Transverse colon (tissue), 4 donors: Measurements from ENCODE around the gene ROPN1L. TPM values are rescaled to one million over a fixed set of nuclear protein-coding genes. Genes with fewer than 3 reads are reported as not detected.
"Not testable (repeated sequence)": the region's sequence is repeated elsewhere in the genome, so short reads cannot be mapped to it uniquely, and the experiment has no call there.

Experiments
- DNase-seq: peaks from one replicate; pipeline ENCODE4 v3.0.0-alpha.2; 2019
- H3K27ac ChIP-seq, 4 donors: fragments of 200-600 bp; sonication (generic); 2 replicates each; pipeline ENCODE4 v1.5.1; 2016 to 2018; ENCODE audit warnings: inconsistent platforms in 4 of 4
- H3K27me3 ChIP-seq: fragments of 200-600 bp; sonication (generic); 2 replicates; pipeline ENCODE4 v1.5.1; 2017; ENCODE audit warnings: inconsistent platforms
- H3K36me3 ChIP-seq, 4 donors: fragments of 200-600 bp; sonication (generic); 2 replicates each; pipeline ENCODE4 v1.5.1; 2017 to 2019; ENCODE audit warnings: inconsistent platforms in 4 of 4
- H3K4me1 ChIP-seq, 4 donors: fragments of 200-600 bp; sonication (generic); 2 replicates each; pipeline ENCODE4 v1.5.1; 2017 to 2020; ENCODE audit warnings: inconsistent platforms in 4 of 4
- H3K4me3 ChIP-seq, 4 donors: fragments of 200-600 bp; sonication (generic); 1 replicate in 1 of 4; 2 replicates in 3 of 4; pipeline versions ENCODE4 v1.5.1 to v1.6.1; 2017 to 2019; ENCODE audit warnings: inconsistent platforms in 4 of 4
- H3K9me3 ChIP-seq, 2 donors: fragments of 200-600 bp; sonication (generic); 2 replicates each; pipeline ENCODE4 v1.5.1; 2017 to 2019; ENCODE audit warnings: inconsistent platforms in 2 of 2
- CTCF ChIP-seq, 5 experiments: fragments of 200-600 bp in 3 of 5; fragments of 450-650 bp in 2 of 5; sonication (generic) in 3 of 5; IDR thresholded peaks; 1 replicate in 2 of 5; 2 replicates in 3 of 5; pipeline ENCODE4 v1.5.1; 2016 to 2017; ENCODE audit warnings: antibody characterized with exemption in 5 of 5, inconsistent platforms in 3 of 5, mild to moderate bottlenecking in 2 of 5, moderate library complexity in 1 of 5
- EP300 ChIP-seq: sonication (generic); formaldehyde crosslinking; IDR thresholded peaks from one replicate; pipeline ENCODE4 v1.6.1; 2017; ENCODE audit warnings: antibody characterized with exemption, low read depth
- POLR2A ChIP-seq: fragments of 450-650 bp; IDR thresholded peaks from one replicate; pipeline ENCODE4 v1.6.1; 2016; ENCODE audit warnings: antibody characterized with exemption, mild to moderate bottlenecking, moderate library complexity
- POLR2AphosphoS5 ChIP-seq, 3 donors: sonication (generic); formaldehyde crosslinking; IDR thresholded peaks; one replicate each; pipeline ENCODE4 v1.6.1; 2016; ENCODE audit warnings: antibody characterized with exemption in 3 of 3
- WGBS, 2 donors: methylation state at CpG; one replicate each; pipeline ENCODE4 v1.1.5; 2018; ENCODE audit warnings: low coverage in 1 of 2; 5-methylcytosine and 5-hydroxymethylcytosine counted together
- in situ Hi-C, 4 donors: fragments of 200-750 bp; cut with MboI; loops; one replicate each; pipeline versions ENCODE4 v1.15.0 to v1.15.1; 2017; ENCODE audit warnings: low sequenced_read_pairs in 3 of 4, low pct_ligation_motif_present in 1 of 4, low pct_unique_long_range_greater_than_20kb in 1 of 4
- intact Hi-C: fragments of 100-400 bp; cut with DNase I; formaldehyde crosslinking; loops from one replicate; pipeline ENCODE4 v1.15.1; 2023; ENCODE audit warnings: low total_unique reads
- total RNA-seq, 4 donors: library from RNA; depleted of rRNA; stranded (reverse); fragments of >200 nt; gene quantifications; one replicate each; pipeline ENCODE4 v1.1.0, GENCODE V29; 2016

The ROPN1L gene
- total RNA-seq, 4 donors from 2014 or later = 0.32 to 2.6 TPM; not detected in 2

GRCh38 chr5:10507575-10508096 lies 66.0 kb downstream of the ROPN1L start:
- no peak overlapping the region for H3K27ac ChIP-seq
- no peaks in the 10 kb centered on the region for H3K27me3 ChIP-seq
- H3K4me1 ChIP-seq = no peaks in the 10 kb centered on the region
- WGBS, 2 donors = 38 to 55% methylated on average over 2 to 3 of the region's 3 CpGs
- no peaks in the 10 kb centered on the region for H3K36me3 ChIP-seq
- no peaks in the 10 kb centered on the region for H3K9me3 ChIP-seq
- in situ Hi-C loops = no loop called here
- intact Hi-C loops = no loop called here
- no peak for TF ChIP-seq POLR2AphosphoS5 (IDR thresholded peaks at IDR 0.05)
- no peak for TF ChIP-seq EP300
- no peak for TF ChIP-seq CTCF (IDR thresholded peaks at IDR 0.05)
- no peak for TF ChIP-seq POLR2A
- no peak overlapping the region for H3K4me3 ChIP-seq
- DNase-seq = no peak

GRCh38 chr5:10509575-10509974 lies 67.9 kb downstream of the ROPN1L start:
- WGBS, 2 donors = 53 to 74% methylated on average over 5 to 9 of the region's 9 CpGs
- H3K9me3 ChIP-seq = no peaks in the 10 kb centered on the region
- intact Hi-C loops = no loop called here
- no peak overlapping the region for H3K27ac ChIP-seq
- H3K27me3 ChIP-seq = no peaks in the 10 kb centered on the region
- in situ Hi-C loops = no loop called here
- no peak for TF ChIP-seq POLR2A
- no peak for TF ChIP-seq POLR2AphosphoS5 (IDR thresholded peaks at IDR 0.05)
- TF ChIP-seq CTCF (IDR thresholded peaks at IDR 0.05) = no peak
- no peak for TF ChIP-seq EP300
- no peak for DNase-seq
- H3K36me3 ChIP-seq = no peaks in the 10 kb centered on the region
- H3K4me1 ChIP-seq = no peaks in the 10 kb centered on the region
- no peak overlapping the region for H3K4me3 ChIP-seq

GRCh38 chr5:10511741-10512640 lies 70.3 kb downstream of the ROPN1L start:
- TF ChIP-seq POLR2AphosphoS5 (IDR thresholded peaks at IDR 0.05) (no peak), EP300 (no peak), CTCF (IDR thresholded peaks at IDR 0.05) (no peak)
- Histone ChIP-seq H3K36me3 (no peaks in the 10 kb centered on the region), H3K27ac (no peak overlapping the region), H3K27me3 (no peaks in the 10 kb centered on the region), H3K4me1 (no peaks in the 10 kb centered on the region), H3K9me3 (peaks cover 0 to 3% of the 10 kb centered on the region in 2 donors), H3K4me3 (no peak overlapping the region)
- in situ Hi-C loops (no loop called here), intact Hi-C loops (no loop called here)
- no peak for DNase-seq
- WGBS, 2 donors = 61 to 75% methylated on average over 2 to 10 of the region's 10 CpGs

GRCh38 chr5:10513501-10514442 lies 72.1 kb downstream of the ROPN1L start:
- TF ChIP-seq POLR2A (no peak), EP300 (no peak), POLR2AphosphoS5 (IDR thresholded peaks at IDR 0.05) (no peak)
- DNase-seq = no peak
- 57 to 61% methylated on average over 6 to 10 of the region's 10 CpGs for WGBS, 2 donors
- H3K9me3 ChIP-seq = peaks cover 0 to 3% of the 10 kb centered on the region in 2 donors
- intact Hi-C loops (no loop called here), in situ Hi-C loops (no loop called here)
- H3K4me1 ChIP-seq = no peaks in the 10 kb centered on the region
- no peak overlapping the region for H3K27ac ChIP-seq
- no peaks in the 10 kb centered on the region for H3K36me3 ChIP-seq
- H3K4me3 ChIP-seq = no peak overlapping the region
- H3K27me3 ChIP-seq = no peaks in the 10 kb centered on the region

- intact Hi-C loops, H3K27ac ChIP-seq, H3K36me3 ChIP-seq, H3K27me3 ChIP-seq, in situ Hi-C loops, H3K4me1 ChIP-seq, H3K4me3 ChIP-seq, DNase-seq, H3K9me3 ChIP-seq: not testable (repeated sequence)
- WGBS, 2 donors = 83 to 89% methylated on average over 4 to 8 of the region's 8 CpGs
Observed at GRCh38 chr5:10514572-10514971, 72.9 kb downstream of the ROPN1L start.
